GM13976 (cell line): ENCODE measurements around the gene RBMS1.

Experiments
- DNase-seq: peaks from one replicate; pipeline ENCODE4 v3.0.0; 2012; ENCODE audit warnings: low spot score
- in situ Hi-C: fragments of 300-500 bp; cut with MboI; formaldehyde crosslinking; loops from one replicate; pipeline ENCODE4 v1.12.0; 2022; ENCODE audit warnings: low sequenced_read_pairs, mixed read lengths, inconsistent platforms; ENCODE audit not compliant: unreplicated experiment
- TF ChIP-seq, protein P1 (sequence below): IDR thresholded peaks from 2 replicates; pipeline ENCODE4 v1.5.1; 2012; ENCODE audit warnings: borderline replicate concordance, mild to moderate bottlenecking; ENCODE audit not compliant: insufficient read depth; ENCODE audit errors: extremely low read depth, missing control alignments, control extremely low read depth

The RBMS1 gene

GRCh38 chr2:160333324-160334027, 160.1 kb downstream of the RBMS1 start:
- TF ChIP-seq, protein P1, sequence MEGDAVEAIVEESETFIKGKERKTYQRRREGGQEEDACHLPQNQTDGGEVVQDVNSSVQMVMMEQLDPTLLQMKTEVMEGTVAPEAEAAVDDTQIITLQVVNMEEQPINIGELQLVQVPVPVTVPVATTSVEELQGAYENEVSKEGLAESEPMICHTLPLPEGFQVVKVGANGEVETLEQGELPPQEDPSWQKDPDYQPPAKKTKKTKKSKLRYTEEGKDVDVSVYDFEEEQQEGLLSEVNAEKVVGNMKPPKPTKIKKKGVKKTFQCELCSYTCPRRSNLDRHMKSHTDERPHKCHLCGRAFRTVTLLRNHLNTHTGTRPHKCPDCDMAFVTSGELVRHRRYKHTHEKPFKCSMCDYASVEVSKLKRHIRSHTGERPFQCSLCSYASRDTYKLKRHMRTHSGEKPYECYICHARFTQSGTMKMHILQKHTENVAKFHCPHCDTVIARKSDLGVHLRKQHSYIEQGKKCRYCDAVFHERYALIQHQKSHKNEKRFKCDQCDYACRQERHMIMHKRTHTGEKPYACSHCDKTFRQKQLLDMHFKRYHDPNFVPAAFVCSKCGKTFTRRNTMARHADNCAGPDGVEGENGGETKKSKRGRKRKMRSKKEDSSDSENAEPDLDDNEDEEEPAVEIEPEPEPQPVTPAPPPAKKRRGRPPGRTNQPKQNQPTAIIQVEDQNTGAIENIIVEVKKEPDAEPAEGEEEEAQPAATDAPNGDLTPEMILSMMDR = no peak
- in situ Hi-C loops = loop anchor here (25.0 kb wide), 1 partner anchor 629 kb away; no protein-coding TSS in a partner anchor
- DNase-seq = no peak

GRCh38 chr2:160332318-160332717, 161.3 kb downstream of the RBMS1 start:
- no peak for DNase-seq
- in situ Hi-C loops = loop anchor here (25.0 kb wide), 1 partner anchor 630 kb away; no protein-coding TSS in a partner anchor
- TF ChIP-seq, protein P1 = no peak

- in situ Hi-C loops = loop anchor here (25.0 kb wide), 1 partner anchor 631 kb away; no protein-coding TSS in a partner anchor
- DNase-seq = no peak
- TF ChIP-seq, protein P1 = no peak
These were observed 162.2 kb downstream of the RBMS1 start for GRCh38 chr2:160331258-160332025.

- TF ChIP-seq, protein P1 = no peak
- in situ Hi-C loops = loop anchor here (25.0 kb wide), 1 partner anchor 633 kb away; no protein-coding TSS in a partner anchor
- no peak for DNase-seq
These were observed 164.6 kb downstream of the RBMS1 start for GRCh38 chr2:160328811-160329527.

DNA sequence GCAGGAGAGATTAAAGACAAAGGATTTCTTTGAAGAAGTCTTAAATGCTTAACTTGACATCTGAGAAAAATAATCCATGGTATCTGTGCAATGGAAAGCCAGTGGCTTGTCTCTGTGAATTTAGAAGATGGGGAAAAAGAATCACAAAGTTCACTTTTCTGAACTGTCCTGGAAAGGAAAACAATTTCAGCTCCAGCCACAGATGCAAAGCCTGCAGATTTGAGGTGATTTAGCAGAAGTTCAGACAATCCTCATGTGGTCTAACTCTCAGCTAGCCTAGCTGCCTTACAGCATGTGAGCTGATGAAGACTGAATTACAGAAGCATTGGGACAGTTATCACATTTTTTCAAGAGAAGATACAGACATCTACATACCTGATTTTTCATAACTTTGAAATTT, 166.8 kb downstream of the RBMS1 start:
- no peak for DNase-seq
- TF ChIP-seq, protein P1 = no peak
- in situ Hi-C loops = loop anchor here (25.0 kb wide), 1 partner anchor 636 kb away; no protein-coding TSS in a partner anchor

DNA sequence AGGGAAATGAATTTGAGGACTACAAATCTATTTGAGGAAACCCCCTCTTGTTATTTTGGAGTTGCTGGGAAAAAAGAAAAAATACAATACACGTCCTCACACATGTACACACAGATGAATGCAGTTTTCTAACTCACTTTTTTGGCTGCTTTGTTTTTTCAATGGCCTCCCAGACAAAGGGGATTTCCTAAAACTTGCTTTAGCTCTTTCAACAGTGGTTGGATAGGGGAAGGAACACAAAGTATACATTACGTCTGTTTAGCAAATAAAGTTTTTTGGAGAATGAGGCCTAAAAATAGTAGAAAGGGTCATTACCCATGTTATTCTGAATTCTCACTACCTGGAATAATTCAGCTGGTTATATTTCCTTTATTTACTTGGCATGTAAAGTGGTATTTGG, 168.2 kb downstream of the RBMS1 start:
- DNase-seq = no peak
- TF ChIP-seq, protein P1 = no peak
- in situ Hi-C loops = loop anchor here (25.0 kb wide), 1 partner anchor 637 kb away; no protein-coding TSS in a partner anchor
